GM18873 (cell line): ENCODE results near the gene CDYL2.
"Not testable (repeated sequence)": the region's sequence is repeated elsewhere in the genome, so short reads cannot be mapped to it uniquely, and the experiment has no call there.

Experiments used
- ATAC-seq: cut with Tn5 transposase; IDR thresholded peaks from one replicate; pipeline ENCODE4 v1.9.1; 2021; ENCODE audit warnings: mild to moderate bottlenecking, moderate library complexity, moderate number of reproducible peaks; ENCODE audit not compliant: unreplicated experiment, low FRiP score

Gene CDYL2

GRCh38 chr16:80751167-80751566 lies 53.2 kb downstream of the CDYL2 start:
- ATAC-seq: no peak

GRCh38 chr16:80746231-80746630 lies 58.2 kb downstream of the CDYL2 start:
- ATAC-seq: no peak

- ATAC-seq: no peak
These were observed 59.5 kb downstream of the CDYL2 start for GRCh38 chr16:80744856-80745255.

GRCh38 chr16:80743772-80744171 lies 60.6 kb downstream of the CDYL2 start:
- no peak for ATAC-seq

- ATAC-seq: no peak
These were observed 61.1 kb downstream of the CDYL2 start for GRCh38 chr16:80743273-80743672.

- no peak for ATAC-seq
These were observed 62.1 kb downstream of the CDYL2 start for GRCh38 chr16:80742331-80742730.

- no peak for ATAC-seq
These were observed 62.7 kb downstream of the CDYL2 start for GRCh38 chr16:80741724-80742123.

GRCh38 chr16:80739523-80739922 lies 64.9 kb downstream of the CDYL2 start:
- no peak for ATAC-seq

GRCh38 chr16:80738521-80738920 lies 65.9 kb downstream of the CDYL2 start:
- no peak for ATAC-seq

GRCh38 chr16:80735846-80736245 lies 68.6 kb downstream of the CDYL2 start:
- no peak for ATAC-seq

- no peak for ATAC-seq
These were observed 71.0 kb downstream of the CDYL2 start for GRCh38 chr16:80733407-80733806.

GRCh38 chr16:80731915-80732314 lies 72.5 kb downstream of the CDYL2 start:
- ATAC-seq: no peak

GRCh38 chr16:80727066-80727763 lies 77.2 kb downstream of the CDYL2 start:
- not testable (repeated sequence) for ATAC-seq

GRCh38 chr16:80725566-80726162 lies 78.7 kb downstream of the CDYL2 start:
- ATAC-seq: no peak

- no peak for ATAC-seq
These were observed 80.4 kb downstream of the CDYL2 start for GRCh38 chr16:80723981-80724380.

- ATAC-seq: no peak
These were observed 81.3 kb downstream of the CDYL2 start for GRCh38 chr16:80723091-80723490.

GRCh38 chr16:80720804-80721371 lies 83.5 kb downstream of the CDYL2 start:
- ATAC-seq: no peak

GRCh38 chr16:80719573-80719972 lies 84.8 kb downstream of the CDYL2 start:
- no peak for ATAC-seq

GRCh38 chr16:80718480-80719220 lies 85.7 kb downstream of the CDYL2 start:
- no peak for ATAC-seq

- ATAC-seq: no peak
These were observed 86.8 kb downstream of the CDYL2 start for GRCh38 chr16:80717611-80718010.

- ATAC-seq: no peak
These were observed 87.7 kb downstream of the CDYL2 start for GRCh38 chr16:80716564-80717139.
